Kidney (tissue), 14 donors: ENCODE data around the gene MAPK1IP1L. TPM values are rescaled to one million over a fixed set of nuclear protein-coding genes. Genes with fewer than 3 reads are reported as not detected.

ENCODE experiments used
- DNase-seq, 5 donors: peaks; one replicate each; pipeline ENCODE4 v3.0.0-alpha.2; 2013 to 2020
- FAIRE-seq: peaks from 2 replicates; lab custom pipeline; 2012; peaks lifted over from hg19 to GRCh38; lab: Jason Lieb, UNC
- H3K27ac ChIP-seq, 2 donors: one replicate each; pipeline ENCODE4 v1.7.0; 2013; ENCODE audit warnings: low read depth in 2 of 2, low read length in 2 of 2, inconsistent platforms in 1 of 2
- H3K27me3 ChIP-seq: one replicate; pipeline ENCODE4 v1.7.1; 2013; ENCODE audit warnings: low read length, inconsistent platforms; ENCODE audit not compliant: control insufficient read depth, insufficient read depth
- H3K36me3 ChIP-seq, 3 donors: one replicate each; pipeline versions ENCODE4 v1.7.0 to v1.7.1; 2013; ENCODE audit warnings: low read length in 3 of 3, control low read depth in 1 of 3, inconsistent platforms in 1 of 3; ENCODE audit not compliant: insufficient read depth in 3 of 3, control insufficient read depth in 2 of 3
- H3K4me1 ChIP-seq, 3 donors: one replicate each; pipeline versions ENCODE4 v1.7.0 to v1.7.1; 2013; ENCODE audit warnings: low read length in 3 of 3, inconsistent platforms in 1 of 3, low read depth in 1 of 3; ENCODE audit not compliant: control insufficient read depth in 2 of 3, insufficient read depth in 2 of 3
- H3K4me3 ChIP-seq, 3 donors: one replicate each; pipeline versions ENCODE4 v1.7.0 to v1.8.1; 2013; ENCODE audit warnings: low read length in 3 of 3, control low read depth in 1 of 3, inconsistent platforms in 1 of 3
- H3K9ac ChIP-seq, 3 donors: one replicate each; pipeline versions ENCODE4 v1.7.0 to v1.7.1; 2013; ENCODE audit warnings: low read length in 3 of 3, control low read depth in 1 of 3, inconsistent platforms in 1 of 3
- H3K9me3 ChIP-seq, 3 donors: one replicate each; pipeline versions ENCODE4 v1.7.0 to v1.7.1; 2013; ENCODE audit warnings: low read length in 3 of 3, control low read depth in 1 of 3, inconsistent platforms in 1 of 3; ENCODE audit not compliant: control insufficient read depth in 2 of 3, insufficient read depth in 1 of 3
- CTCF ChIP-seq: IDR thresholded peaks from 3 replicates; pipeline ENCODE4 v1.5.1; 2012; ENCODE audit warnings: mild to moderate bottlenecking, moderate library complexity, borderline replicate concordance; ENCODE audit not compliant: insufficient read depth; ENCODE audit errors: extremely low read depth
- intact Hi-C: fragments of 100-400 bp; cut with DNase I; formaldehyde crosslinking; loops from one replicate; pipeline ENCODE4 v1.11.1; 2022
- polyA plus RNA-seq: library from polyadenylated mRNA; stranded (reverse); fragments of 350-450 nt; fragmentation: Illumina TruSeq; extraction: RNeasy Lipid Tissue Mini Kit (QIAGEN cat#74804); gene quantifications from one replicate; pipeline ENCODE4 v1.2.3, GENCODE V29; 2014; ENCODE audit warnings: low read depth, low replicate concordance; ENCODE audit not compliant: insufficient read depth
- total RNA-seq: library from RNA; stranded (reverse); fragmentation: NEBNext Ultra II Directional; extraction: Animal tissue kit (Norgen Biotek cat#: 25700); gene quantifications from one replicate; pipeline ENCODE4 v1.2.1, GENCODE V29; 2021
- donor health status: control.
- donor health status: control.
- donor health status: control.
- donor health status: control.
- donor health status: control.
- donor health status: DM: yes; HTN: yes; CAD: no.
- donor health status: Normal renal cell carcinoma (clear cell type).

The MAPK1IP1L gene
- total and polyA plus RNA-seq, 2 donors from 2014 or later: 43.3 to 101 TPM

GRCh38 chr14:55026793-55027561 lies 24.5 kb upstream of the MAPK1IP1L start, which contains the start of the genes SOCS4 and WDHD1:
TSS of gene SOCS4 (plus strand) at chr14:55027236. CDS start at chr14:55043042, 15,806 bp downstream.
TSS of gene WDHD1 (minus strand) at chr14:55027099. CDS start at chr14:55026787, 312 bp downstream.
- no peaks in the 10 kb centered on the region for H3K27me3 ChIP-seq
- no peaks in the 10 kb centered on the region for H3K36me3 ChIP-seq
- peak within 1 kb of the TSS; percentile 86 to 97 (median 93) for H3K4me3 ChIP-seq
- TF ChIP-seq CTCF: peak; percentile 35
- peak; percentile 96 to 98 (median 97) for DNase-seq
- peak within 1 kb of the TSS; percentile 67 to 92 (median 75) for H3K9ac ChIP-seq
- intact Hi-C loops: no loop called here
- no peaks in the 10 kb centered on the region for H3K9me3 ChIP-seq
- no peak for FAIRE-seq
- H3K4me1 ChIP-seq: peaks cover 0 to 12% (median 3%) of the 10 kb centered on the region in 3 donors
- H3K27ac ChIP-seq: peak within 1 kb of the TSS; percentile 82 to 87

GRCh38 chr14:55028066-55028465 lies 23.4 kb upstream of the MAPK1IP1L start:
- DNase-seq (peak in 2 of 5 donors; percentile 29 to 40), FAIRE-seq (no peak)
- peak overlapping the region; percentile 5 to 92 (median 75) for H3K9ac ChIP-seq
- intact Hi-C loops: no loop called here
- H3K27ac ChIP-seq: no peak overlapping the region
- TF ChIP-seq CTCF: no peak
- no peaks in the 10 kb centered on the region for H3K36me3 ChIP-seq
- H3K9me3 ChIP-seq: no peaks in the 10 kb centered on the region
- peak overlapping the region; percentile 86 to 97 (median 93) for H3K4me3 ChIP-seq
- H3K4me1 ChIP-seq: peaks cover 0 to 12% (median 3%) of the 10 kb centered on the region in 3 donors
- no peaks in the 10 kb centered on the region for H3K27me3 ChIP-seq

GRCh38 chr14:55028476-55028875 lies 23.0 kb upstream of the MAPK1IP1L start:
- Histone ChIP-seq H3K36me3 (no peaks in the 10 kb centered on the region), H3K4me3 (peak overlapping the region in 2 of 3 donors; percentile 86 to 97), H3K9ac (peak overlapping the region in 1 of 3 donors; percentile 75), H3K27ac (no peak overlapping the region), H3K9me3 (no peaks in the 10 kb centered on the region), H3K27me3 (no peaks in the 10 kb centered on the region), H3K4me1 (peaks cover 0 to 12% (median 3%) of the 10 kb centered on the region in 3 donors)
- no peak for TF ChIP-seq CTCF
- no peak for FAIRE-seq
- no peak for DNase-seq
- intact Hi-C loops: no loop called here
